Renal pelvis (tissue), 4 donors: ENCODE measurements around the gene SAYSD1. TPM values are rescaled to one million over a fixed set of nuclear protein-coding genes. Genes with fewer than 3 reads are reported as not detected.

Experiments
- DNase-seq: peaks from one replicate; pipeline ENCODE4 v3.0.0-alpha.2; 2013
- polyA plus RNA-seq, 3 donors: library from polyadenylated mRNA; unstranded; fragments of 120-200 nt; gene quantifications; one replicate each; pipeline ENCODE4 v1.2.1, GENCODE V29; 2013; ENCODE audit not compliant: insufficient read length in 3 of 3

The SAYSD1 gene
- polyA plus RNA-seq, 3 donors, result 19.5 to 22.4 (median 19.8) TPM

- no peak for DNase-seq
Observed at GRCh38 chr6:39060467-39061160, 54.4 kb downstream of the SAYSD1 start.

- no peak for DNase-seq
Observed at GRCh38 chr6:39059496-39060310, 55.3 kb downstream of the SAYSD1 start.

- DNase-seq, result no peak
Observed at GRCh38 chr6:39058471-39059147, 56.4 kb downstream of the SAYSD1 start.

GRCh38 chr6:39057251-39058155, 57.5 kb downstream of the SAYSD1 start:
- DNase-seq, result no peak

GRCh38 chr6:39056681-39057080, 58.3 kb downstream of the SAYSD1 start:
- DNase-seq, result no peak

GRCh38 chr6:39056191-39056590, 58.8 kb downstream of the SAYSD1 start:
- DNase-seq, result no peak

- no peak for DNase-seq
Observed at GRCh38 chr6:39055661-39056060, 59.3 kb downstream of the SAYSD1 start.

GRCh38 chr6:39054577-39055142, 60.3 kb downstream of the SAYSD1 start:
- no peak for DNase-seq

Other genes with a start within 250 kb of the SAYSD1 start
- gene GLP1R, start 66.4 kb downstream of the SAYSD1 start, polyA plus RNA-seq, result 1 to 10 TPM in 1 of 3 donors, under 1 TPM in 2; 0.93 to 1.1 (median 0.94) TPM
- gene KCNK5, start 114.3 kb upstream of the SAYSD1 start, polyA plus RNA-seq, result 10 to 100 TPM; 10.7 to 15.0 (median 14.1) TPM
- under 1 TPM; 0.09 to 0.13 (median 0.10) TPM for gene KCNK17, start 199.2 kb upstream of the SAYSD1 start, polyA plus RNA-seq
- not detected for gene KCNK16, start 207.5 kb upstream of the SAYSD1 start, polyA plus RNA-seq